B cell (primary cell): ENCODE results near the gene AGPAT3. TPM values are rescaled to one million over a fixed set of nuclear protein-coding genes. Genes with fewer than 3 reads are reported as not detected.
A peak's percentile ranks its signal among the peaks of the same experiment; 100 is the strongest.

Experiments
- ATAC-seq: fragments of 200-7000 bp; cut with Tn5 transposase; one replicate; pipeline ENCODE4 v1.10.0; 2021; ENCODE audit warnings: low read depth, mild to moderate bottlenecking, moderate number of reproducible peaks, moderate library complexity
- CTCF ChIA-PET: fragments of 350-600 bp; sonication (Branson Sonifier 250); formaldehyde crosslinking; loops from one replicate; lab custom pipeline; 2021; ENCODE audit warnings: antibody characterized with exemption, inconsistent platforms; lab: Charles Lee
- POLR2A ChIA-PET: fragments of 350-600 bp; sonication (Branson Sonifier 250); formaldehyde crosslinking; loops from one replicate; lab custom pipeline; 2021; ENCODE audit warnings: antibody characterized with exemption; lab: Charles Lee
- DNase-seq: peaks from one replicate; pipeline ENCODE4 v3.0.0; 2013
- H2AFZ ChIP-seq: 2 replicates; pipeline ENCODE4 v1.6.1; 2012; ENCODE audit warnings: mild to moderate bottlenecking, low read depth, low read length; ENCODE audit not compliant: insufficient read depth, poor library complexity, severe bottlenecking
- H3K27ac ChIP-seq, 2 donors: 1 replicate in 1 of 2; 2 replicates in 1 of 2; pipeline ENCODE4 v1.5.1; 2012 to 2013; ENCODE audit warnings: low read length in 2 of 2, mild to moderate bottlenecking in 2 of 2, moderate library complexity in 1 of 2
- H3K27me3 ChIP-seq, 4 experiments: fragments of 200-600 bp in 1 of 4; sonication (generic) in 1 of 4; replicated peaks in 1 of 4; 1 replicate in 2 of 4; 2 replicates in 2 of 4; pipeline versions ENCODE4 v1.6.1 to v1.7.0; 2013 to 2016; ENCODE audit warnings: low read length in 3 of 4, mild to moderate bottlenecking in 2 of 4, mixed read lengths in 1 of 4, moderate library complexity in 1 of 4; ENCODE audit not compliant: insufficient read depth in 4 of 4, control insufficient read depth in 3 of 4; ENCODE audit errors: control extremely low read depth in 1 of 4
- H3K36me3 ChIP-seq, 2 experiments: replicated peaks in 1 of 2; 1 replicate in 1 of 2; 2 replicates in 1 of 2; pipeline versions ENCODE4 v1.6.1 to v1.7.1; 2013; ENCODE audit warnings: low read length in 1 of 2; ENCODE audit not compliant: insufficient read depth in 2 of 2, control insufficient read depth in 1 of 2; ENCODE audit errors: control extremely low read depth in 1 of 2, extremely low read depth in 1 of 2
- H3K4me1 ChIP-seq, 2 donors: fragments of 200-600 bp in 1 of 2; sonication (generic) in 1 of 2; 1 replicate in 1 of 2; 2 replicates in 1 of 2; pipeline versions ENCODE4 v1.5.1 to v1.6.1; 2013 to 2017; ENCODE audit warnings: low read length in 2 of 2; ENCODE audit not compliant: control insufficient read depth in 2 of 2, insufficient read depth in 2 of 2
- H3K4me2 ChIP-seq: replicated peaks from 2 replicates; pipeline ENCODE3; 2012; ENCODE audit warnings: mild to moderate bottlenecking, low read depth, low read length; ENCODE audit not compliant: poor library complexity, severe bottlenecking
- H3K4me3 ChIP-seq, 5 experiments: fragments of 200-600 bp in 1 of 5; sonication (generic) in 1 of 5; 1 replicate in 3 of 5; 2 replicates in 2 of 5; pipeline versions ENCODE4 v1.5.1 to v1.7.0; 2011 to 2016; ENCODE audit warnings: low read length in 4 of 5, mild to moderate bottlenecking in 4 of 5, low read depth in 2 of 5, control low read depth in 1 of 5, moderate library complexity in 1 of 5; ENCODE audit not compliant: insufficient read depth in 1 of 5; ENCODE audit errors: control extremely low read depth in 1 of 5, extremely low read depth in 1 of 5
- H3K79me2 ChIP-seq: fragments of 200-600 bp; sonication (generic); one replicate; pipeline ENCODE4 v1.6.0; 2016; ENCODE audit warnings: low read length; ENCODE audit not compliant: control insufficient read depth, insufficient read depth
- H3K9ac ChIP-seq: fragments of 200-600 bp; sonication (generic); 2 replicates; pipeline ENCODE4 v1.6.1; 2017; ENCODE audit warnings: mild to moderate bottlenecking, low read length, moderate library complexity
- H3K9me3 ChIP-seq, 3 donors: one replicate each; pipeline versions ENCODE4 v1.6.1 to v1.7.1; 2013; ENCODE audit warnings: low read length in 2 of 3; ENCODE audit not compliant: control insufficient read depth in 2 of 3, insufficient read depth in 1 of 3; ENCODE audit errors: control extremely low read depth in 1 of 3
- H4K20me1 ChIP-seq: 2 replicates; pipeline ENCODE4 v1.6.0; 2012; ENCODE audit warnings: mild to moderate bottlenecking, low read length; ENCODE audit not compliant: insufficient read depth, control insufficient read depth, poor library complexity, severe bottlenecking
- H3K27ac Mint-ChIP-seq: one replicate; pipeline ENCODE4 v1.8.0; 2021; ENCODE audit warnings: mixed read lengths
- H3K27me3 Mint-ChIP-seq: one replicate; pipeline ENCODE4 v1.8.0; 2021; ENCODE audit warnings: mixed read lengths
- H3K4me1 Mint-ChIP-seq: one replicate; pipeline ENCODE4 v1.8.0; 2021; ENCODE audit warnings: mixed read lengths
- H3K4me3 Mint-ChIP-seq: one replicate; pipeline ENCODE4 v1.8.0; 2021; ENCODE audit warnings: mixed read lengths
- H3K9me3 Mint-ChIP-seq: one replicate; pipeline ENCODE4 v1.8.0; 2022; ENCODE audit warnings: mixed read lengths; ENCODE audit not compliant: insufficient read depth
- CTCF ChIP-seq: fragments of 200-600 bp; IDR thresholded peaks from one replicate; pipeline ENCODE4 v1.8.0; 2022; ENCODE audit warnings: antibody characterized with exemption, mild to moderate bottlenecking
- EZH2 ChIP-seq: IDR thresholded peaks from 2 replicates; pipeline ENCODE4 v1.6.1; 2012; ENCODE audit warnings: borderline replicate concordance, low read depth, mild to moderate bottlenecking, moderate library complexity, low read length; ENCODE audit not compliant: insufficient read depth, poor library complexity, severe bottlenecking
- WGBS: methylation state at CpG from one replicate; pipeline ENCODE4 v1.1.5; 2013; ENCODE audit warnings: missing lambda C conversion rate; ENCODE audit not compliant: insufficient coverage; 5-methylcytosine and 5-hydroxymethylcytosine counted together
- intact Hi-C: fragments of 100-400 bp; cut with micrococcal nuclease; formaldehyde crosslinking; loops from one replicate; pipeline ENCODE4 v1.10.0; 2022
- polyA plus RNA-seq: library from polyadenylated mRNA; depleted of rRNA; stranded (reverse); fragments of >200 nt; gene quantifications from 2 replicates; pipeline ENCODE4 v1.2.3, GENCODE V29; 2012
- total RNA-seq, 2 donors: library from RNA; stranded (reverse); fragments of 120-200 nt in 1 of 2; gene quantifications; 1 replicate in 1 of 2; 2 replicates in 1 of 2; pipeline versions ENCODE4 v1.2.3 to v1.2.4, GENCODE V29; 2013 to 2022

The AGPAT3 gene
- total and polyA plus RNA-seq, 2 donors (not counting 1 experiment from before 2014, with no cell fraction given) = 14.3 to 49.3 TPM

GRCh38 chr21:43956670-43957035 lies 91.6 kb downstream of the AGPAT3 start:
- Mint-ChIP-seq H3K27me3 (no peaks in the 10 kb centered on the region), H3K9me3 (no peaks in the 10 kb centered on the region), H3K4me3 (peak overlapping the region; percentile 63), H3K27ac (no peak overlapping the region), H3K4me1 (peaks cover 25% of the 10 kb centered on the region)
- H3K9ac ChIP-seq = no peak overlapping the region
- TF ChIP-seq EZH2 (no peak), CTCF (no peak)
- ChIA-PET CTCF (interaction anchor here (0.8 kb wide), 1 partner anchor 17 kb away, joined by 3 read pairs; no protein-coding TSS in a partner anchor), POLR2A (no interaction called here)
- no peak overlapping the region for H3K4me3 ChIP-seq
- no peaks in the 10 kb centered on the region for H3K27me3 ChIP-seq
- no peak overlapping the region for H2AFZ ChIP-seq
- WGBS = 90% methylated on average over 5 of the region's 6 CpGs
- H3K79me2 ChIP-seq = peaks cover 38% of the 10 kb centered on the region
- peaks cover 61% of the 10 kb centered on the region for H4K20me1 ChIP-seq
- H3K4me2 ChIP-seq = peak overlapping the region; percentile 62
- H3K36me3 ChIP-seq = peaks cover 0 to 11% of the 10 kb centered on the region in 2 experiments
- H3K4me1 ChIP-seq = peaks cover 19 to 24% of the 10 kb centered on the region in 2 donors
- H3K27ac ChIP-seq = no peak overlapping the region
- DNase-seq = no peak
- no peaks in the 10 kb centered on the region for H3K9me3 ChIP-seq
- intact Hi-C loops = no loop called here
- no peak for ATAC-seq

GRCh38 chr21:43957128-43957571 lies 92.1 kb downstream of the AGPAT3 start:
- Histone ChIP-seq H3K27ac (no peak overlapping the region), H3K4me3 (no peak overlapping the region), H3K9me3 (no peaks in the 10 kb centered on the region), H3K4me2 (peak overlapping the region; percentile 62), H3K27me3 (no peaks in the 10 kb centered on the region), H3K36me3 (peaks cover 0 to 11% of the 10 kb centered on the region in 2 experiments), H3K9ac (no peak overlapping the region), H4K20me1 (peaks cover 57% of the 10 kb centered on the region), H3K4me1 (peaks cover 19 to 24% of the 10 kb centered on the region in 2 donors), H3K79me2 (peaks cover 35% of the 10 kb centered on the region), H2AFZ (no peak overlapping the region)
- WGBS = 76% methylated on average over 7 of the region's 17 CpGs
- Mint-ChIP-seq H3K4me3 (peak overlapping the region; percentile 63), H3K27ac (no peak overlapping the region), H3K4me1 (peaks cover 26% of the 10 kb centered on the region), H3K27me3 (no peaks in the 10 kb centered on the region), H3K9me3 (no peaks in the 10 kb centered on the region)
- ATAC-seq = peak; percentile 42
- TF ChIP-seq EZH2 (no peak), CTCF (no peak)
- intact Hi-C loops = no loop called here
- no peak for DNase-seq
- CTCF ChIA-PET = interaction anchor here (0.8 kb wide), 1 partner anchor 17 kb away, joined by 3 read pairs; no protein-coding TSS in a partner anchor
- POLR2A ChIA-PET = no interaction called here
